GM12873 (cell line): ENCODE results near the gene NPFFR1.

ENCODE experiments used
- TF ChIP-seq, protein P1 (sequence below): IDR thresholded peaks from 2 replicates; pipeline ENCODE4 v1.5.1; 2012; ENCODE audit warnings: low read depth, mild to moderate bottlenecking, moderate library complexity, low read length, control low read depth; ENCODE audit not compliant: insufficient read depth; ENCODE audit errors: missing control alignments

Gene NPFFR1

GRCh38 chr10:70296406-70296899 lies 12.6 kb upstream of the NPFFR1 start:
- TF ChIP-seq, protein P1, sequence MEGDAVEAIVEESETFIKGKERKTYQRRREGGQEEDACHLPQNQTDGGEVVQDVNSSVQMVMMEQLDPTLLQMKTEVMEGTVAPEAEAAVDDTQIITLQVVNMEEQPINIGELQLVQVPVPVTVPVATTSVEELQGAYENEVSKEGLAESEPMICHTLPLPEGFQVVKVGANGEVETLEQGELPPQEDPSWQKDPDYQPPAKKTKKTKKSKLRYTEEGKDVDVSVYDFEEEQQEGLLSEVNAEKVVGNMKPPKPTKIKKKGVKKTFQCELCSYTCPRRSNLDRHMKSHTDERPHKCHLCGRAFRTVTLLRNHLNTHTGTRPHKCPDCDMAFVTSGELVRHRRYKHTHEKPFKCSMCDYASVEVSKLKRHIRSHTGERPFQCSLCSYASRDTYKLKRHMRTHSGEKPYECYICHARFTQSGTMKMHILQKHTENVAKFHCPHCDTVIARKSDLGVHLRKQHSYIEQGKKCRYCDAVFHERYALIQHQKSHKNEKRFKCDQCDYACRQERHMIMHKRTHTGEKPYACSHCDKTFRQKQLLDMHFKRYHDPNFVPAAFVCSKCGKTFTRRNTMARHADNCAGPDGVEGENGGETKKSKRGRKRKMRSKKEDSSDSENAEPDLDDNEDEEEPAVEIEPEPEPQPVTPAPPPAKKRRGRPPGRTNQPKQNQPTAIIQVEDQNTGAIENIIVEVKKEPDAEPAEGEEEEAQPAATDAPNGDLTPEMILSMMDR, result no peak

GRCh38 chr10:70295926-70296325 lies 12.1 kb upstream of the NPFFR1 start:
- TF ChIP-seq, protein P1, result no peak

- TF ChIP-seq, protein P1, result no peak
Observed at GRCh38 chr10:70295321-70295720, 11.5 kb upstream of the NPFFR1 start.

- TF ChIP-seq, protein P1, result no peak
Observed at GRCh38 chr10:70293169-70293843, 9.5 kb upstream of the NPFFR1 start.

DNA sequence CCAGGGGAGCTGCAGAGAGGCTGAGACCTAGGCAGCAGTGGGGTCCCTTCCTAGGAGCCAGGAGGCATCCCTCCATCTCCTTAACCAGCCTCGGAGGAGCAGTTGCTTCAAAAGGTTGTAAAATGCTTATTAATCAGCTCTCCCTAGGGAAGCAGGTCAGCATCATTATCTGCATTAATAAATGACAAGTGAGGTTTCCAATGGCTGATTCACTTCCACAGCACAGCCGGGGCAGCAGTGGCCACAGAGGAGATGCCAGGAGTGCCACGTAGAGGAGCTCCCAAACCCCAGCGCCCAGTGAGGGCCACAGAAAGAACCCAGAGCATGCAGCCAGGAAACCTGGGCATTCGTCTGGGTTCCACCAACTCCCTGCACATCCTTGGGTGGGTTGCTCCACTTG lies 8.2 kb upstream of the NPFFR1 start:
- TF ChIP-seq, protein P1, result no peak

DNA sequence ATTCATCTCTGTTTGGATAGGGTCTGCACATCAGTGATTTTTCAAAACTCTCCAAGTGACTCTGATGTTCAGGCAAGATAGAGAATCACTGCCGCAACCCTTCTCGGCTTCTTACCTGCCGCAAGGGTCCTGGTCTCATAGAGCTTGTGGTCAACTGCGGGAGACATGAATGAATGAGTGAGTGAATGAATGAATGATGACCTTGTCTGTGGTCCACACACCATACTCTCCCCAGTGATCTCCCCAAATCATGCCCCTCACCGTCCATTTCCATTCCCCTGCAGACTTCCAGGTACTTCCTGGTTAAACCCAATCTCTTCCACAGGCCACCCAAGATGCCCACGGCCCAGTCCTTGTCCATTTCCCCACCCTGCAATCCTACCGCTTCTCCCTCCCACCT lies 5.9 kb upstream of the NPFFR1 start:
- TF ChIP-seq, protein P1, result no peak

DNA sequence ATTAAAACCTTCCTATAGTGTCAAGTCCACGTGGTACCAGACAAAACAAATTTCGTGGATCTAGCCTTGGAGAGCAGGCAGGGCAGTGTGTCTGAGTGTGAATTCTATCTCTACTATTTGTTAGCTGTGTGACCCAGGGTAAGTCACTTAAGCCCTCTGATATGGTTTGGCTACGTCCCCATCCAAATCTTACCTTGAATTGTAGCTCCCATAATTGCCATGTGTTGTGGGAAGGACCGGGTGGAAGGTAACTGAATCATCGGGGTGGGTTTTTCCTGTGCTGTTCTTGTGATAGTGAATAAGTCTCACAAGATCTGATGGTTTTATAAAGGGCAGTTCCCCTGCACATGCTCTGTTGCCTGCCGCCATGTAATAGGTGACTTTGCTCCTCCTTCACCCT lies 2.8 kb upstream of the NPFFR1 start:
- TF ChIP-seq, protein P1, result no peak
